Measurements from ENCODE around the gene TRMT2A. TPM values are rescaled to one million over a fixed set of nuclear protein-coding genes. Genes with fewer than 3 reads are reported as not detected.

TRMT2A gene
- total and polyA plus RNA-seq, 10 of the 15 experiments (the other 5 are each of a cell fraction or from before 2014, with no cell fraction given), result 0.29 to 97.0 (median 57.9) TPM

DNA sequence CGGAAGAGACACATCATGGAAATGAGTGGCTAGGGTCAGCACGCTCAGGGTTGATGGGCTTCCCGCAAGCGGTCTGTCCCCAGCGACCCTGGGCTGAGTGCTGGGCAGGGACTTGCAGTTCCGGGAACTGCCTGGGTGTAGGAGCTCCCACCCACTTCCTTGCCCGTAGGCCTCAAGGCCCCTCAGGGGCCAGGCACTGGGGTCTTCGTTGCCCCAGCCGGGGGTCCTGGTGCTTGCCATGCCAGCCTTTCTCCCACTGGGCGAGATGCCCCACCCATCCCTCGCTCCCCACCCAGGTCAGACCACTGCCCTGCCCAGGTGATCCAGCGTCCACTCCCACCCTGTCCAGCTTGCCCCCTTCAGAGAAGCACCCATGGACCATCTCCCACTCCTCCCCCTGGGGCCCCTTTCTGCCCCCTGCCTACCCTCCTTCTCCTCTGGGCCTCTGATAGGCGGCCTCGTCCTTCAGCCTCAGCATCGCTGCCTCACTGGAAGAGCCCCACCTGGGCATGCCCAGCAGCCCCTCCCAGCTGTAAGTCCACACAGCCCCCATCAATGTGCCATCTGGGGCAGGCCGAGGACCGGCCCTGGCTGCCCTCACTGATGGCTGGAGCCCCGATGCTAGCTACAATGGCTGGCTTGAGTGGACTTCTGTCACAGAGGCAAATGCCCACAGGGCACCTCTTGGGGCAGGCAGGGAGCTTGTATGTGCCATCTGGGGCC, 54.8 kb downstream of the TRMT2A start:
- in situ Hi-C loops (cut with MboI), result no loop called here
- WGBS (ENCODE audit: insufficient coverage, insufficient replicate concordance, low lambda C conversion rate, missing lambda C conversion rate), result 92% methylated on average over 17 of the region's 18 CpGs

More for the DNA sequence above, 54.8 kb downstream of the TRMT2A start:
- H3K36me3 ChIP-seq (ENCODE audit: control insufficient read depth in 2 of 2, insufficient read depth in 2 of 2, low read length in 1 of 2), result peaks cover 0 to 7% of the 10 kb centered on the region in 2 experiments; a peak in 3 of 4 replicates
- H3K9me3 ChIP-seq (replicated peaks; ENCODE audit: control insufficient read depth, insufficient read depth, low read length), result no peaks in the 10 kb centered on the region
- FAIRE-seq (no peak), DNase-seq (ENCODE audit: low read depth, low spot score) (no peak), ATAC-seq (no peak)
- ChIA-PET POLR2A (no interaction called here), SMC1A (ENCODE audit: uncharacterized antibody, unreplicated experiment) (no interaction called here), RAD21 (ENCODE audit: unreplicated experiment) (no interaction called here), CTCF (no interaction called here)
- no peak overlapping the region for H3K27ac ChIP-seq (ENCODE audit: control insufficient read depth, insufficient read depth)
- no peak overlapping the region for H2AFZ ChIP-seq (ENCODE audit: control insufficient read depth, low read depth, low read length)
- no peak overlapping the region for H3K4me2 ChIP-seq (ENCODE audit: control insufficient read depth, insufficient read depth)
- intact Hi-C loops (cut with micrococcal nuclease; ENCODE audit: unreplicated experiment), result no loop called here
- no peaks in the 10 kb centered on the region for H3K27me3 ChIP-seq (replicated peaks in 1 of 2; ENCODE audit: control insufficient read depth in 2 of 2, insufficient read depth in 2 of 2, low read length in 1 of 2)
- no peak overlapping the region for H3K4me3 ChIP-seq
- no peaks in the 10 kb centered on the region for H4K20me1 ChIP-seq (ENCODE audit: control insufficient read depth, insufficient read depth)
- no TSS peak for BruUV-seq (replicated peaks)
- no peaks in the 10 kb centered on the region for H3K79me2 ChIP-seq (ENCODE audit: control insufficient read depth, insufficient read depth, low read length)
- TF ChIP-seq, protein P1, sequence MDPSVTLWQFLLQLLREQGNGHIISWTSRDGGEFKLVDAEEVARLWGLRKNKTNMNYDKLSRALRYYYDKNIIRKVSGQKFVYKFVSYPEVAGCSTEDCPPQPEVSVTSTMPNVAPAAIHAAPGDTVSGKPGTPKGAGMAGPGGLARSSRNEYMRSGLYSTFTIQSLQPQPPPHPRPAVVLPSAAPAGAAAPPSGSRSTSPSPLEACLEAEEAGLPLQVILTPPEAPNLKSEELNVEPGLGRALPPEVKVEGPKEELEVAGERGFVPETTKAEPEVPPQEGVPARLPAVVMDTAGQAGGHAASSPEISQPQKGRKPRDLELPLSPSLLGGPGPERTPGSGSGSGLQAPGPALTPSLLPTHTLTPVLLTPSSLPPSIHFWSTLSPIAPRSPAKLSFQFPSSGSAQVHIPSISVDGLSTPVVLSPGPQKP (IDR thresholded peaks at IDR 0.05; ENCODE audit: low read depth, low read length), result no peak
- no peak for TF ChIP-seq BMI1 (IDR thresholded peaks at IDR 0.05; ENCODE audit: borderline replicate concordance)
- TF ChIP-seq CREB1 (IDR thresholded peaks at IDR 0.05; ENCODE audit: low read depth), result no peak
- TF ChIP-seq, protein P2, sequence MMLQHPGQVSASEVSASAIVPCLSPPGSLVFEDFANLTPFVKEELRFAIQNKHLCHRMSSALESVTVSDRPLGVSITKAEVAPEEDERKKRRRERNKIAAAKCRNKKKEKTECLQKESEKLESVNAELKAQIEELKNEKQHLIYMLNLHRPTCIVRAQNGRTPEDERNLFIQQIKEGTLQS (IDR thresholded peaks at IDR 0.05; ENCODE audit: borderline replicate concordance, extremely low read depth, low read depth, low read length), result no peak
- TF ChIP-seq, protein P3, sequence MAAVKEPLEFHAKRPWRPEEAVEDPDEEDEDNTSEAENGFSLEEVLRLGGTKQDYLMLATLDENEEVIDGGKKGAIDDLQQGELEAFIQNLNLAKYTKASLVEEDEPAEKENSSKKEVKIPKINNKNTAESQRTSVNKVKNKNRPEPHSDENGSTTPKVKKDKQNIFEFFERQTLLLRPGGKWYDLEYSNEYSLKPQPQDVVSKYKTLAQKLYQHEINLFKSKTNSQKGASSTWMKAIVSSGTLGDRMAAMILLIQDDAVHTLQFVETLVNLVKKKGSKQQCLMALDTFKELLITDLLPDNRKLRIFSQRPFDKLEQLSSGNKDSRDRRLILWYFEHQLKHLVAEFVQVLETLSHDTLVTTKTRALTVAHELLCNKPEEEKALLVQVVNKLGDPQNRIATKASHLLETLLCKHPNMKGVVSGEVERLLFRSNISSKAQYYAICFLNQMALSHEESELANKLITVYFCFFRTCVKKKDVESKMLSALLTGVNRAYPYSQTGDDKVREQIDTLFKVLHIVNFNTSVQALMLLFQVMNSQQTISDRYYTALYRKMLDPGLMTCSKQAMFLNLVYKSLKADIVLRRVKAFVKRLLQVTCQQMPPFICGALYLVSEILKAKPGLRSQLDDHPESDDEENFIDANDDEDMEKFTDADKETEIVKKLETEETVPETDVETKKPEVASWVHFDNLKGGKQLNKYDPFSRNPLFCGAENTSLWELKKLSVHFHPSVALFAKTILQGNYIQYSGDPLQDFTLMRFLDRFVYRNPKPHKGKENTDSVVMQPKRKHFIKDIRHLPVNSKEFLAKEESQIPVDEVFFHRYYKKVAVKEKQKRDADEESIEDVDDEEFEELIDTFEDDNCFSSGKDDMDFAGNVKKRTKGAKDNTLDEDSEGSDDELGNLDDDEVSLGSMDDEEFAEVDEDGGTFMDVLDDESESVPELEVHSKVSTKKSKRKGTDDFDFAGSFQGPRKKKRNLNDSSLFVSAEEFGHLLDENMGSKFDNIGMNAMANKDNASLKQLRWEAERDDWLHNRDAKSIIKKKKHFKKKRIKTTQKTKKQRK (IDR thresholded peaks at IDR 0.05; ENCODE audit: low read depth, low read length), result no peak
- TF ChIP-seq YY1 (IDR thresholded peaks at IDR 0.05; ENCODE audit: low read depth, low read length), result no peak
- no peak for TF ChIP-seq RBBP5 (conservative IDR thresholded peaks at IDR 0.05)
- no peak for TF ChIP-seq CHD1 (IDR thresholded peaks at IDR 0.05; ENCODE audit: low read depth, low read length)
- TF ChIP-seq, protein P4, sequence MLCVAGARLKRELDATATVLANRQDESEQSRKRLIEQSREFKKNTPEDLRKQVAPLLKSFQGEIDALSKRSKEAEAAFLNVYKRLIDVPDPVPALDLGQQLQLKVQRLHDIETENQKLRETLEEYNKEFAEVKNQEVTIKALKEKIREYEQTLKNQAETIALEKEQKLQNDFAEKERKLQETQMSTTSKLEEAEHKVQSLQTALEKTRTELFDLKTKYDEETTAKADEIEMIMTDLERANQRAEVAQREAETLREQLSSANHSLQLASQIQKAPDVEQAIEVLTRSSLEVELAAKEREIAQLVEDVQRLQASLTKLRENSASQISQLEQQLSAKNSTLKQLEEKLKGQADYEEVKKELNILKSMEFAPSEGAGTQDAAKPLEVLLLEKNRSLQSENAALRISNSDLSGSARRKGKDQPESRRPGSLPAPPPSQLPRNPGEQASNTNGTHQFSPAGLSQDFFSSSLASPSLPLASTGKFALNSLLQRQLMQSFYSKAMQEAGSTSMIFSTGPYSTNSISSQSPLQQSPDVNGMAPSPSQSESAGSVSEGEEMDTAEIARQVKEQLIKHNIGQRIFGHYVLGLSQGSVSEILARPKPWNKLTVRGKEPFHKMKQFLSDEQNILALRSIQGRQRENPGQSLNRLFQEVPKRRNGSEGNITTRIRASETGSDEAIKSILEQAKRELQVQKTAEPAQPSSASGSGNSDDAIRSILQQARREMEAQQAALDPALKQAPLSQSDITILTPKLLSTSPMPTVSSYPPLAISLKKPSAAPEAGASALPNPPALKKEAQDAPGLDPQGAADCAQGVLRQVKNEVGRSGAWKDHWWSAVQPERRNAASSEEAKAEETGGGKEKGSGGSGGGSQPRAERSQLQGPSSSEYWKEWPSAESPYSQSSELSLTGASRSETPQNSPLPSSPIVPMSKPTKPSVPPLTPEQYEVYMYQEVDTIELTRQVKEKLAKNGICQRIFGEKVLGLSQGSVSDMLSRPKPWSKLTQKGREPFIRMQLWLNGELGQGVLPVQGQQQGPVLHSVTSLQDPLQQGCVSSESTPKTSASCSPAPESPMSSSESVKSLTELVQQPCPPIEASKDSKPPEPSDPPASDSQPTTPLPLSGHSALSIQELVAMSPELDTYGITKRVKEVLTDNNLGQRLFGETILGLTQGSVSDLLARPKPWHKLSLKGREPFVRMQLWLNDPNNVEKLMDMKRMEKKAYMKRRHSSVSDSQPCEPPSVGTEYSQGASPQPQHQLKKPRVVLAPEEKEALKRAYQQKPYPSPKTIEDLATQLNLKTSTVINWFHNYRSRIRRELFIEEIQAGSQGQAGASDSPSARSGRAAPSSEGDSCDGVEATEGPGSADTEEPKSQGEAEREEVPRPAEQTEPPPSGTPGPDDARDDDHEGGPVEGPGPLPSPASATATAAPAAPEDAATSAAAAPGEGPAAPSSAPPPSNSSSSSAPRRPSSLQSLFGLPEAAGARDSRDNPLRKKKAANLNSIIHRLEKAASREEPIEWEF (IDR thresholded peaks at IDR 0.05; ENCODE audit: insufficient replicate concordance, low read depth, low read length), result no peak
- TF ChIP-seq SIN3A (IDR thresholded peaks at IDR 0.05; ENCODE audit: low read depth, low read length), result no peak
- TF ChIP-seq IKZF2 (IDR thresholded peaks at IDR 0.05), result no peak
- TF ChIP-seq RFX5 (IDR thresholded peaks at IDR 0.05; ENCODE audit: low read depth, low read length), result no peak
- TF ChIP-seq EP300 (IDR thresholded peaks at IDR 0.05; ENCODE audit: borderline replicate concordance in 1 of 2, control insufficient read depth in 1 of 2, low read depth in 2 of 2, low read length in 2 of 2), result no peak
- TF ChIP-seq LARP7 (IDR thresholded peaks at IDR 0.05), result no peak
- no peak for TF ChIP-seq NR2C1 (IDR thresholded peaks at IDR 0.05)
- H3K9ac ChIP-seq (ENCODE audit: control insufficient read depth, insufficient read depth, low read length), result no peak overlapping the region
- H3K4me1 ChIP-seq (ENCODE audit: control insufficient read depth, insufficient read depth, low read length), result no peaks in the 10 kb centered on the region

All from GM12878 (cell line).